ENCODE results near the gene TCHH.

- no peak for TF ChIP-seq CTCF (IDR thresholded peaks at IDR 0.05)
- no peak for TF ChIP-seq POLR2A (IDR thresholded peaks at IDR 0.05)
Measured at GRCh38 chr1:152104854-152105253, 10.4 kb downstream of the TCHH start.

Data from Peyer's patch (tissue), 4 donors.